GM23338 (cell line): ENCODE data around the gene EFS. TPM values are rescaled to one million over a fixed set of nuclear protein-coding genes. Genes with fewer than 3 reads are reported as not detected.

ENCODE experiments used
- ATAC-seq: fragments of 200-7000 bp; cut with Tn5 transposase; 3 replicates; pipeline ENCODE4 v1.9.1; 2020
- DNase-seq: peaks from one replicate; pipeline ENCODE4 v3.0.0-alpha.2; 2015; ENCODE audit warnings: low spot score
- H2AFZ ChIP-seq: fragments of 200-600 bp; sonication (generic); 2 replicates; pipeline ENCODE4 v1.8.0; 2016; ENCODE audit warnings: antibody characterized with exemption, mild to moderate bottlenecking, moderate library complexity
- H3F3A ChIP-seq: fragments of 200-600 bp; sonication (generic); replicated peaks from 2 replicates; pipeline ENCODE4 v1.8.0; 2017; ENCODE audit warnings: antibody characterized with exemption, mixed run types, low read depth
- H3K27ac ChIP-seq: fragments of 200-600 bp; sonication (generic); 2 replicates; pipeline ENCODE4 v1.6.1; 2016; ENCODE audit warnings: low read depth
- H3K27me3 ChIP-seq: fragments of 200-600 bp; sonication (generic); 2 replicates; pipeline ENCODE4 v1.8.0; 2016; ENCODE audit warnings: mild to moderate bottlenecking, mixed run types, moderate library complexity; ENCODE audit not compliant: insufficient read depth
- H3K36me3 ChIP-seq: fragments of 200-600 bp; sonication (generic); 2 replicates; pipeline ENCODE4 v1.8.0; 2016; ENCODE audit warnings: mild to moderate bottlenecking; ENCODE audit not compliant: insufficient read depth
- H3K4me1 ChIP-seq: fragments of 200-600 bp; sonication (generic); 2 replicates; pipeline ENCODE4 v1.8.0; 2016; ENCODE audit warnings: mild to moderate bottlenecking, moderate library complexity; ENCODE audit not compliant: insufficient read depth
- H3K4me2 ChIP-seq: fragments of 200-600 bp; sonication (generic); 2 replicates; pipeline ENCODE4 v1.7.1; 2017; ENCODE audit warnings: mixed run types
- H3K4me3 ChIP-seq: fragments of 200-600 bp; sonication (generic); 2 replicates; pipeline ENCODE4 v1.6.1; 2016; ENCODE audit warnings: mixed run types
- H3K79me2 ChIP-seq: fragments of 200-600 bp; sonication (generic); replicated peaks from 2 replicates; pipeline ENCODE4 v1.8.0; 2017; ENCODE audit warnings: mild to moderate bottlenecking; ENCODE audit not compliant: insufficient read depth
- H3K9me2 ChIP-seq: fragments of 200-600 bp; sonication (generic); 2 replicates; pipeline ENCODE4 v1.8.0; 2017; ENCODE audit not compliant: insufficient read depth
- H4K20me1 ChIP-seq: fragments of 200-600 bp; sonication (generic); replicated peaks from 2 replicates; pipeline ENCODE4 v1.8.0; 2017; ENCODE audit warnings: mild to moderate bottlenecking; ENCODE audit not compliant: insufficient read depth
- H3K27ac Mint-ChIP-seq: 2 replicates; pipeline ENCODE4 v1.8.0; 2020; ENCODE audit warnings: inconsistent platforms, mild to moderate bottlenecking, moderate library complexity, mixed read lengths
- H3K27me3 Mint-ChIP-seq: 3 replicates; pipeline ENCODE4 v1.8.0; 2022; ENCODE audit warnings: low read depth, mild to moderate bottlenecking, moderate library complexity, mixed read lengths, inconsistent platforms; ENCODE audit not compliant: insufficient read depth, poor library complexity
- H3K36me3 Mint-ChIP-seq: 3 replicates; pipeline ENCODE4 v1.8.0; 2021; ENCODE audit warnings: low read depth, mild to moderate bottlenecking, inconsistent platforms, moderate library complexity, mixed read lengths
- H3K4me1 Mint-ChIP-seq: 3 replicates; pipeline ENCODE4 v1.8.0; 2020; ENCODE audit warnings: mild to moderate bottlenecking, inconsistent platforms, mixed read lengths
- H3K4me3 Mint-ChIP-seq: 3 replicates; pipeline ENCODE4 v1.8.0; 2021; ENCODE audit warnings: moderate library complexity, mild to moderate bottlenecking, inconsistent platforms, mixed read lengths
- H3K9me3 Mint-ChIP-seq: 3 replicates; pipeline ENCODE4 v1.8.0; 2020; ENCODE audit warnings: moderate library complexity, mild to moderate bottlenecking, inconsistent platforms, mixed read lengths
- EZH2phosphoT487 ChIP-seq: fragments of 200-600 bp; sonication (generic); IDR thresholded peaks from one replicate; pipeline ENCODE4 v1.8.1; 2018; ENCODE audit warnings: antibody characterized with exemption; ENCODE audit not compliant: unreplicated experiment
- JUNB ChIP-seq: IDR thresholded peaks from one replicate; pipeline ENCODE4 v1.6.1; 2016; ENCODE audit warnings: antibody characterized with exemption; ENCODE audit not compliant: unreplicated experiment
- NANOG ChIP-seq: IDR thresholded peaks from 2 replicates; pipeline ENCODE4 v1.6.1; 2016; ENCODE audit warnings: antibody characterized with exemption, borderline replicate concordance
- ZNF114 ChIP-seq: fragments of 250-450 bp; sonication (Bioruptor Pico); IDR thresholded peaks from 2 replicates; pipeline ENCODE4 v1.5.0; 2020; ENCODE audit warnings: mild to moderate bottlenecking, moderate library complexity
- ZNF331 ChIP-seq: fragments of 250-450 bp; sonication (Bioruptor Pico); IDR thresholded peaks from 2 replicates; pipeline ENCODE4 v1.5.0; 2020; ENCODE audit warnings: low read depth, mild to moderate bottlenecking, moderate library complexity
- polyA plus RNA-seq: library from polyadenylated mRNA; unstranded; fragments of >200 nt; fragmentation: Nextera tagmentation; extraction: Ambion mirVana; gene quantifications from 2 replicates; pipeline ENCODE4 v1.2.1, GENCODE V29; 2016
- total RNA-seq: library from RNA; depleted of rRNA; stranded (reverse); fragments of >200 nt; shearing (Covaris generic); gene quantifications from 2 replicates; pipeline ENCODE4 v1.2.3, GENCODE V29; 2014
- TF ChIP-seq, protein P1 (sequence below): IDR thresholded peaks from 2 replicates; pipeline ENCODE4 v1.6.1; 2016; ENCODE audit warnings: antibody characterized with exemption
- TF ChIP-seq, protein P2 (sequence below): IDR thresholded peaks from one replicate; pipeline ENCODE4 v1.6.1; 2018; ENCODE audit warnings: antibody characterized with exemption; ENCODE audit not compliant: unreplicated experiment
- TF ChIP-seq, protein P3 (sequence below), 2 experiments: fragments of 200-600 bp in 1 of 2; sonication (generic) in 1 of 2; conservative IDR thresholded peaks; 2 replicates each; pipeline versions ENCODE4 v1.5.1 to v1.6.1; 2016 to 2017; ENCODE audit warnings: antibody characterized with exemption in 2 of 2, low read depth in 2 of 2, mild to moderate bottlenecking in 2 of 2, moderate library complexity in 1 of 2

The EFS gene
- total and polyA plus RNA-seq, 2 experiments from 2014 or later = 5.1 to 18.9 TPM

DNA sequence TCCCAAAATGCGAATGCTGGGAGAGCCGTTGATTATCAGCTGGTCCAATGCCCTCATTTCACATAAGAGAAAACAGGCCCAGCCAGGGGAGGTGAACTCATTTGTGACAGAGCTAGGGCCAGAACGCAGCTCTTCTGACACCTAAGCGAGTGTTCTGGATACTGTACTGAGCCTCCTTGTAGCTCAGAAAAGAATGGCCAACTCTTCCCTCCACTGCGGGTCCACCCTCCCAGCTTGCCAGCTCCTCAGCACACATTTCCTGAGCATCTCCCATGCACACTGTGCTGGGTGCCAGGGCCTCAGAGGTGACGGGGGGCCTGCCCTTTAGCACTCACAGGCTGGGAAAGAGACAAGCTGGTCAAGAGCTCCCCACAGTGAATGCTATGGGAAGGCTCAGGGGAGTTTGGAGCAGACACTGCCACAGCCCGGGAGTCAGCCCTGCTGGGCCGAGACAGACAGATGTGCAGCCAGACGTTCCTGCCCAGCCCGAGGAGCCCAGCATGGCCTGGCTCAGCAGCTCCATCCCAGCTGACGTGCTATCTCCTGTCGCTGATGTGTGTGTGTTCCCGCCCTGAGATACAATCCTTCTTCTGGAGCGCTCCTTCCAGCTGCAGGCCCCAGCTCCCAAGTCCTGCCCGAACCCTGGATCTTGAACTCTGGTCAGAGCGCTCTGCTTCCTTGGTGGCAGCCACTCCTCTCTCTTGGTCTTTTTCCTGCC lies 15.4 kb upstream of the EFS start (continued):
- TF ChIP-seq, protein P1, sequence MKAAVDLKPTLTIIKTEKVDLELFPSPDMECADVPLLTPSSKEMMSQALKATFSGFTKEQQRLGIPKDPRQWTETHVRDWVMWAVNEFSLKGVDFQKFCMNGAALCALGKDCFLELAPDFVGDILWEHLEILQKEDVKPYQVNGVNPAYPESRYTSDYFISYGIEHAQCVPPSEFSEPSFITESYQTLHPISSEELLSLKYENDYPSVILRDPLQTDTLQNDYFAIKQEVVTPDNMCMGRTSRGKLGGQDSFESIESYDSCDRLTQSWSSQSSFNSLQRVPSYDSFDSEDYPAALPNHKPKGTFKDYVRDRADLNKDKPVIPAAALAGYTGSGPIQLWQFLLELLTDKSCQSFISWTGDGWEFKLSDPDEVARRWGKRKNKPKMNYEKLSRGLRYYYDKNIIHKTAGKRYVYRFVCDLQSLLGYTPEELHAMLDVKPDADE = no peak
- no peak for TF ChIP-seq NANOG
- TF ChIP-seq JUNB = no peak
- TF ChIP-seq, protein P2, sequence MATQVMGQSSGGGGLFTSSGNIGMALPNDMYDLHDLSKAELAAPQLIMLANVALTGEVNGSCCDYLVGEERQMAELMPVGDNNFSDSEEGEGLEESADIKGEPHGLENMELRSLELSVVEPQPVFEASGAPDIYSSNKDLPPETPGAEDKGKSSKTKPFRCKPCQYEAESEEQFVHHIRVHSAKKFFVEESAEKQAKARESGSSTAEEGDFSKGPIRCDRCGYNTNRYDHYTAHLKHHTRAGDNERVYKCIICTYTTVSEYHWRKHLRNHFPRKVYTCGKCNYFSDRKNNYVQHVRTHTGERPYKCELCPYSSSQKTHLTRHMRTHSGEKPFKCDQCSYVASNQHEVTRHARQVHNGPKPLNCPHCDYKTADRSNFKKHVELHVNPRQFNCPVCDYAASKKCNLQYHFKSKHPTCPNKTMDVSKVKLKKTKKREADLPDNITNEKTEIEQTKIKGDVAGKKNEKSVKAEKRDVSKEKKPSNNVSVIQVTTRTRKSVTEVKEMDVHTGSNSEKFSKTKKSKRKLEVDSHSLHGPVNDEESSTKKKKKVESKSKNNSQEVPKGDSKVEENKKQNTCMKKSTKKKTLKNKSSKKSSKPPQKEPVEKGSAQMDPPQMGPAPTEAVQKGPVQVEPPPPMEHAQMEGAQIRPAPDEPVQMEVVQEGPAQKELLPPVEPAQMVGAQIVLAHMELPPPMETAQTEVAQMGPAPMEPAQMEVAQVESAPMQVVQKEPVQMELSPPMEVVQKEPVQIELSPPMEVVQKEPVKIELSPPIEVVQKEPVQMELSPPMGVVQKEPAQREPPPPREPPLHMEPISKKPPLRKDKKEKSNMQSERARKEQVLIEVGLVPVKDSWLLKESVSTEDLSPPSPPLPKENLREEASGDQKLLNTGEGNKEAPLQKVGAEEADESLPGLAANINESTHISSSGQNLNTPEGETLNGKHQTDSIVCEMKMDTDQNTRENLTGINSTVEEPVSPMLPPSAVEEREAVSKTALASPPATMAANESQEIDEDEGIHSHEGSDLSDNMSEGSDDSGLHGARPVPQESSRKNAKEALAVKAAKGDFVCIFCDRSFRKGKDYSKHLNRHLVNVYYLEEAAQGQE = no peak
- no peak for TF ChIP-seq ZNF331 (CRISPR knock-in tag)
- TF ChIP-seq, protein P3, sequence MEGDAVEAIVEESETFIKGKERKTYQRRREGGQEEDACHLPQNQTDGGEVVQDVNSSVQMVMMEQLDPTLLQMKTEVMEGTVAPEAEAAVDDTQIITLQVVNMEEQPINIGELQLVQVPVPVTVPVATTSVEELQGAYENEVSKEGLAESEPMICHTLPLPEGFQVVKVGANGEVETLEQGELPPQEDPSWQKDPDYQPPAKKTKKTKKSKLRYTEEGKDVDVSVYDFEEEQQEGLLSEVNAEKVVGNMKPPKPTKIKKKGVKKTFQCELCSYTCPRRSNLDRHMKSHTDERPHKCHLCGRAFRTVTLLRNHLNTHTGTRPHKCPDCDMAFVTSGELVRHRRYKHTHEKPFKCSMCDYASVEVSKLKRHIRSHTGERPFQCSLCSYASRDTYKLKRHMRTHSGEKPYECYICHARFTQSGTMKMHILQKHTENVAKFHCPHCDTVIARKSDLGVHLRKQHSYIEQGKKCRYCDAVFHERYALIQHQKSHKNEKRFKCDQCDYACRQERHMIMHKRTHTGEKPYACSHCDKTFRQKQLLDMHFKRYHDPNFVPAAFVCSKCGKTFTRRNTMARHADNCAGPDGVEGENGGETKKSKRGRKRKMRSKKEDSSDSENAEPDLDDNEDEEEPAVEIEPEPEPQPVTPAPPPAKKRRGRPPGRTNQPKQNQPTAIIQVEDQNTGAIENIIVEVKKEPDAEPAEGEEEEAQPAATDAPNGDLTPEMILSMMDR (conservative IDR thresholded peaks at IDR 0.05; ENCODE audit: low read depth in 2 of 2) = no peak
- TF ChIP-seq EZH2phosphoT487 = no peak

DNA sequence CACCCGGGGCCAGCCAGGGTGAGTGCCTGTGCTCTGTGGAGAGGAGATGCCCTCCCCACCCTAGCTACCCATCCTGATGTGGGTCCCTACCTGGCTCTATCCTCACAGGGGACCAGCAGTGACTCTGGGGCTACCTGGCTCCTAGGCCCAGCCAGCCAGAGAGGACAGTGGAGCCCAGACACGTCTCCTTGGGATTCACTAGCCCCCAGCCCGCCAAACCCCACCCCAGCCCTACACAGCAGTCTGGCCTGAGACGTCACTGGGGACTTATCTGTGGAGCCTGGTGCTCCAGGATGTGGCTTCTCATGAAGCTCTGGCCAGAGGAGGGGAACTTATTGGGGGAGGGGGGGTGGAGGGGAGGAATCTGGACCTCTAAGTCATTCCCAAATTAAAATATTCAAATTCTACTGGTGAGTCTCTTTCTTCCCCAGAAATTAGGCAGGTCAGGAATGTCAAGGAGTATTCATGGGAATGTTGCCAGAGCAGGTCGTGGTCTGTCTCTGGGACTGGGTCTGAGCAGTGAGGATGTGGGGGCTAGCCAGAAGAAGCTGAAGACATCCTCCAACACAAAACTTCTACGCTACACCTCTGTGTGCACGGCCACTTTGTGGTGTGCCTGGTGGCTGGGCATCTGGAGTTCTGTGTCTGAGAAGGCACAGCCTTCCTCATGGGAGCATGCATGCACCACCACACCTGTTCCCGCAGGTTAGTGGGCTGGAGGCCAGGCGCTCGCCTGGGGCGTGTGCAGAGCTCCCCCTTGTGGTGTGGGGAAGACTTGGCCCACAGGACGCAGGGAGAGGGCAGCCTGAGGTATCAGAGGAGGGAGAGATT lies 14.6 kb upstream of the EFS start:
- H3K36me3 Mint-ChIP-seq = no peaks in the 10 kb centered on the region
- DNase-seq = peak; percentile 75

More for the DNA sequence above, 14.6 kb upstream of the EFS start:
- TF ChIP-seq, protein P3 (conservative IDR thresholded peaks at IDR 0.05; ENCODE audit: low read depth in 2 of 2) = peak; percentile 95 to 98
- no peak for TF ChIP-seq ZNF114 (CRISPR knock-in tag)
- H3K4me1 Mint-ChIP-seq = peaks cover 19% of the 10 kb centered on the region
- Histone ChIP-seq H2AFZ (no peak overlapping the region), H3K4me3 (no peak overlapping the region), H3K9me2 (no peaks in the 10 kb centered on the region), H3F3A (no peaks in the 10 kb centered on the region), H3K27ac (no peak overlapping the region), H3K27me3 (peaks cover 31% of the 10 kb centered on the region; the same call in 1 of the 2 replicates), H3K4me1 (peaks cover 9% of the 10 kb centered on the region; the same call in 1 of the 2 replicates), H4K20me1 (no peaks in the 10 kb centered on the region; the same call in 1 of the 2 replicates), H3K36me3 (no peaks in the 10 kb centered on the region), H3K4me2 (no peak overlapping the region), H3K79me2 (no peaks in the 10 kb centered on the region)
- H3K27me3 Mint-ChIP-seq = peaks cover 25% of the 10 kb centered on the region
- H3K27ac Mint-ChIP-seq = no peak overlapping the region
- H3K4me3 Mint-ChIP-seq = no peak overlapping the region
- H3K9me3 Mint-ChIP-seq = no peaks in the 10 kb centered on the region; the same call in 2 of the 3 replicates
- ATAC-seq = peak; percentile 81
